Hepatocyte (in vitro differentiated cells): ENCODE data around the gene RGS14.

ENCODE experiments used
- EZH2phosphoT487 ChIP-seq: fragments of 200-600 bp; sonication (generic); IDR thresholded peaks from one replicate; pipeline ENCODE4 v1.6.1; 2018; ENCODE audit warnings: antibody characterized with exemption, mild to moderate bottlenecking, low read depth, moderate library complexity; ENCODE audit not compliant: unreplicated experiment, severe bottlenecking
- TF ChIP-seq, protein P1 (sequence below): fragments of 200-600 bp; sonication (generic); IDR thresholded peaks from 2 replicates; pipeline ENCODE4 v1.5.1; 2016; ENCODE audit warnings: antibody characterized with exemption, mild to moderate bottlenecking; ENCODE audit not compliant: poor library complexity

DNA sequence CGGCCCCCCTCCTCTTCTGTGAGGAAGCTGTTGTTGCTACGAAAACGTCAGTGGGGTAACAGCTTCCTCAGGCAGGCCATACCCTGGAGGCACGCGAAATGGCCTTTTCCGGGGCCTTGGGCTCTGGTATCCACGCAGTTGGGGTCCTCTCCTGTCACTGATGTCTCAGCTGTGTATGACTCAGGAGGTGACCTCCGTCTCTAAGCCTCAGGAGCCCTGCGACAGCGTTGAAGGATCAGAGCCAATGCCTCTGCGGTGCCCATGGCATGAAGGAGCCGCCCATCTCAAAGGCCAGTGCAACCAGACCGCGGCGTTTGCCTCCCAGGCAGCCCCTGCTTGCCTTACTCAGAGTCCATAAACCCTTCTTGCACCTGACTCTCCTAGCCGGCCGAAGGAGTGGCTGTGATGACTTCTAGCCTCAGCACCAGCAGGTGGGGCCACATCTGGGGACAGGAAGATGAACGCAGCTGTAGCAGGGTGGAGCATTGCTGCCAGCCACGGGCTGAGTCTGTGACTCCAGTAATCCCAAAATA, 45.0 kb upstream of the RGS14 start:
- TF ChIP-seq, protein P1, sequence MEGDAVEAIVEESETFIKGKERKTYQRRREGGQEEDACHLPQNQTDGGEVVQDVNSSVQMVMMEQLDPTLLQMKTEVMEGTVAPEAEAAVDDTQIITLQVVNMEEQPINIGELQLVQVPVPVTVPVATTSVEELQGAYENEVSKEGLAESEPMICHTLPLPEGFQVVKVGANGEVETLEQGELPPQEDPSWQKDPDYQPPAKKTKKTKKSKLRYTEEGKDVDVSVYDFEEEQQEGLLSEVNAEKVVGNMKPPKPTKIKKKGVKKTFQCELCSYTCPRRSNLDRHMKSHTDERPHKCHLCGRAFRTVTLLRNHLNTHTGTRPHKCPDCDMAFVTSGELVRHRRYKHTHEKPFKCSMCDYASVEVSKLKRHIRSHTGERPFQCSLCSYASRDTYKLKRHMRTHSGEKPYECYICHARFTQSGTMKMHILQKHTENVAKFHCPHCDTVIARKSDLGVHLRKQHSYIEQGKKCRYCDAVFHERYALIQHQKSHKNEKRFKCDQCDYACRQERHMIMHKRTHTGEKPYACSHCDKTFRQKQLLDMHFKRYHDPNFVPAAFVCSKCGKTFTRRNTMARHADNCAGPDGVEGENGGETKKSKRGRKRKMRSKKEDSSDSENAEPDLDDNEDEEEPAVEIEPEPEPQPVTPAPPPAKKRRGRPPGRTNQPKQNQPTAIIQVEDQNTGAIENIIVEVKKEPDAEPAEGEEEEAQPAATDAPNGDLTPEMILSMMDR: peak; percentile 8
- no peak for TF ChIP-seq EZH2phosphoT487
